ENCODE measurements around the gene KLHL13. TPM values are rescaled to one million over a fixed set of nuclear protein-coding genes. Genes with fewer than 3 reads are reported as not detected.
"Not testable (repeated sequence)": the region's sequence is repeated elsewhere in the genome, so short reads cannot be mapped to it uniquely, and the experiment has no call there.

The KLHL13 gene
- total RNA-seq, 2 donors from 2014 or later = 8.9 to 10.7 TPM

- H3K27ac ChIP-seq = no peak overlapping the region
- no peaks in the 10 kb centered on the region for H3K27me3 ChIP-seq (replicated peaks; ENCODE audit: insufficient read depth)
- no peaks in the 10 kb centered on the region for H3K36me3 ChIP-seq
- no peak overlapping the region for H3K4me3 ChIP-seq
- no peak for DNase-seq (ENCODE audit: low spot score)
- H3K4me1 ChIP-seq (replicated peaks) = no peaks in the 10 kb centered on the region
- TF ChIP-seq POLR2A (IDR thresholded peaks at IDR 0.05) (no peak), POLR2AphosphoS5 (IDR thresholded peaks at IDR 0.05) (no peak), CTCF (IDR thresholded peaks at IDR 0.05) (no peak)
- H3K9me3 ChIP-seq = no peaks in the 10 kb centered on the region
- WGBS = 82% methylated on average over 3 of the region's 3 CpGs
- intact Hi-C loops (cut with DNase I) = no loop called here
Observed at GRCh38 chrX:118131336-118131735, 14.7 kb upstream of the KLHL13 start.

- Histone ChIP-seq H3K4me1 (replicated peaks) (no peaks in the 10 kb centered on the region), H3K9me3 (no peaks in the 10 kb centered on the region), H3K27me3 (replicated peaks; ENCODE audit: insufficient read depth) (no peaks in the 10 kb centered on the region), H3K36me3 (no peaks in the 10 kb centered on the region), H3K4me3 (no peak overlapping the region), H3K27ac (no peak overlapping the region)
- no peak for TF ChIP-seq POLR2AphosphoS5 (IDR thresholded peaks at IDR 0.05)
- TF ChIP-seq POLR2A (IDR thresholded peaks at IDR 0.05) = no peak
- no peak for TF ChIP-seq CTCF (IDR thresholded peaks at IDR 0.05)
- intact Hi-C loops (cut with DNase I) = no loop called here
- DNase-seq (ENCODE audit: low spot score) = no peak
Observed at GRCh38 chrX:118129681-118130080, 13.1 kb upstream of the KLHL13 start.

GRCh38 chrX:118128724-118129123 lies 12.1 kb upstream of the KLHL13 start:
- no peaks in the 10 kb centered on the region for H3K36me3 ChIP-seq
- H3K4me3 ChIP-seq = no peak overlapping the region
- no peak for DNase-seq (ENCODE audit: low spot score)
- no peaks in the 10 kb centered on the region for H3K4me1 ChIP-seq (replicated peaks)
- H3K27ac ChIP-seq = no peak overlapping the region
- TF ChIP-seq POLR2AphosphoS5 (IDR thresholded peaks at IDR 0.05) = no peak
- no peak for TF ChIP-seq CTCF (IDR thresholded peaks at IDR 0.05)
- no peak for TF ChIP-seq POLR2A (IDR thresholded peaks at IDR 0.05)
- no peaks in the 10 kb centered on the region for H3K27me3 ChIP-seq (replicated peaks; ENCODE audit: insufficient read depth)
- WGBS = 90% methylated on average over 18 of the region's 18 CpGs
- intact Hi-C loops (cut with DNase I) = no loop called here
- no peaks in the 10 kb centered on the region for H3K9me3 ChIP-seq

GRCh38 chrX:118126286-118126685 lies 9.7 kb upstream of the KLHL13 start:
- WGBS = 90% methylated on average over 2 of the region's 2 CpGs
- no peak for DNase-seq (ENCODE audit: low spot score)
- TF ChIP-seq POLR2A (IDR thresholded peaks at IDR 0.05) (no peak), POLR2AphosphoS5 (IDR thresholded peaks at IDR 0.05) (no peak), CTCF (IDR thresholded peaks at IDR 0.05) (no peak)
- no peak overlapping the region for H3K27ac ChIP-seq
- H3K36me3 ChIP-seq = no peaks in the 10 kb centered on the region
- H3K4me3 ChIP-seq = no peak overlapping the region
- no peaks in the 10 kb centered on the region for H3K9me3 ChIP-seq
- intact Hi-C loops (cut with DNase I) = no loop called here
- H3K27me3 ChIP-seq (replicated peaks; ENCODE audit: insufficient read depth) = no peaks in the 10 kb centered on the region
- no peaks in the 10 kb centered on the region for H3K4me1 ChIP-seq (replicated peaks)

- intact Hi-C loops (cut with DNase I); H3K4me1 ChIP-seq (replicated peaks); H3K27ac ChIP-seq; H3K27me3 ChIP-seq (replicated peaks; ENCODE audit: insufficient read depth); H3K36me3 ChIP-seq; H3K4me3 ChIP-seq; DNase-seq (ENCODE audit: low spot score); H3K9me3 ChIP-seq: not testable (repeated sequence)
- WGBS = 93% methylated on average over 3 of the region's 4 CpGs
Observed at GRCh38 chrX:118124243-118124642, 7.6 kb upstream of the KLHL13 start.

Measured in prostate gland (tissue), 2 donors.